ENCODE results near the gene SYNDIG1.

The SYNDIG1 gene

GRCh38 chr20:24473435-24474223 lies 4.2 kb downstream of the SYNDIG1 start:
- DNase-seq (ENCODE audit: low spot score): no peak

- DNase-seq (ENCODE audit: low spot score): peak; percentile 25
These were observed 8.6 kb downstream of the SYNDIG1 start for GRCh38 chr20:24477831-24478547.

- DNase-seq (ENCODE audit: low spot score): peak; percentile 18
These were observed 9.2 kb downstream of the SYNDIG1 start for GRCh38 chr20:24478584-24478983.

- DNase-seq (ENCODE audit: low spot score): no peak
These were observed 9.7 kb downstream of the SYNDIG1 start for GRCh38 chr20:24479106-24479505.

- DNase-seq (ENCODE audit: low spot score): peak; percentile 25
These were observed 10.2 kb downstream of the SYNDIG1 start for GRCh38 chr20:24479595-24479994.

GRCh38 chr20:24480509-24480908 lies 11.1 kb downstream of the SYNDIG1 start:
- no peak for DNase-seq (ENCODE audit: low spot score)

- no peak for DNase-seq (ENCODE audit: low spot score)
These were observed 11.7 kb downstream of the SYNDIG1 start for GRCh38 chr20:24481173-24481572.

GRCh38 chr20:24483435-24484080 lies 14.1 kb downstream of the SYNDIG1 start:
- DNase-seq (ENCODE audit: low spot score): no peak

- no peak for DNase-seq (ENCODE audit: low spot score)
These were observed 14.6 kb downstream of the SYNDIG1 start for GRCh38 chr20:24484081-24484450.

- DNase-seq (ENCODE audit: low spot score): no peak
These were observed 16.6 kb downstream of the SYNDIG1 start for GRCh38 chr20:24485981-24486380.

GRCh38 chr20:24487240-24487639 lies 17.8 kb downstream of the SYNDIG1 start:
- no peak for DNase-seq (ENCODE audit: low spot score)

GRCh38 chr20:24487648-24488047 lies 18.2 kb downstream of the SYNDIG1 start:
- no peak for DNase-seq (ENCODE audit: low spot score)

GRCh38 chr20:24488064-24488799 lies 18.8 kb downstream of the SYNDIG1 start:
- DNase-seq (ENCODE audit: low spot score): no peak

- peak; percentile 71 for DNase-seq (ENCODE audit: low spot score)
These were observed 19.4 kb downstream of the SYNDIG1 start for GRCh38 chr20:24488800-24489175.

- no peak for DNase-seq (ENCODE audit: low spot score)
These were observed 19.8 kb downstream of the SYNDIG1 start for GRCh38 chr20:24489193-24489592.

GRCh38 chr20:24489631-24490260 lies 20.3 kb downstream of the SYNDIG1 start:
- DNase-seq (ENCODE audit: low spot score): no peak

- no peak for DNase-seq (ENCODE audit: low spot score)
These were observed 21.2 kb downstream of the SYNDIG1 start for GRCh38 chr20:24490598-24490997.

- DNase-seq (ENCODE audit: low spot score): no peak
These were observed 21.8 kb downstream of the SYNDIG1 start for GRCh38 chr20:24491041-24491756.

GRCh38 chr20:24492031-24492607 lies 22.7 kb downstream of the SYNDIG1 start:
- peak; percentile 59 for DNase-seq (ENCODE audit: low spot score)

GRCh38 chr20:24492698-24493097 lies 23.3 kb downstream of the SYNDIG1 start:
- peak; percentile 59 for DNase-seq (ENCODE audit: low spot score)

- no peak for DNase-seq (ENCODE audit: low spot score)
These were observed 23.8 kb downstream of the SYNDIG1 start for GRCh38 chr20:24493181-24493580.

All from cerebellar cortex (tissue), 1 donor.